NCI-H1694 treated with DMSO at 0.1 percent for 48 hours (cell line): ENCODE results near the gene ATG9B.

Source experiments
- DNase-seq: peaks from one replicate; lab custom pipeline; 2025; lab: John Stamatoyannopoulos, UW

Gene ATG9B

GRCh38 chr7:150999497-151000230, 24.6 kb downstream of the ATG9B start:
- no peak for DNase-seq

DNA sequence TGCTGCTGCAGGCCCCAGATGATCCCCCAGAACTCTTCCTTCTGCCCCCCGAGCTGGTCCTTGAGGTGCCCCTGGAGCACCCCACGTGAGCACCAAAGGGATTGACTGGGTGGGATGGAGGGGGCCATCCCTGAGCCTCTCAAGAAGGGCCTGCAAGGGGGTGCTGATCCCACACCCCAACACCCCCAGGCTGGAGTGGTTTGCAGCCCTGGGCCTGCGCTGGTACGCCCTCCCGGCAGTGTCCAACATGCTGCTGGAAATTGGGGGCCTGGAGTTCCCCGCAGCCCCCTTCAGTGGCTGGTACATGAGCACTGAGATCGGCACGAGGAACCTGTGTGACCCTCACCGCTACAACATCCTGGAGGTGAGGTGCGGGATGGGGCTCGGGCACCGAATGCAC, 25.3 kb downstream of the ATG9B start:
- DNase-seq, result no peak

DNA sequence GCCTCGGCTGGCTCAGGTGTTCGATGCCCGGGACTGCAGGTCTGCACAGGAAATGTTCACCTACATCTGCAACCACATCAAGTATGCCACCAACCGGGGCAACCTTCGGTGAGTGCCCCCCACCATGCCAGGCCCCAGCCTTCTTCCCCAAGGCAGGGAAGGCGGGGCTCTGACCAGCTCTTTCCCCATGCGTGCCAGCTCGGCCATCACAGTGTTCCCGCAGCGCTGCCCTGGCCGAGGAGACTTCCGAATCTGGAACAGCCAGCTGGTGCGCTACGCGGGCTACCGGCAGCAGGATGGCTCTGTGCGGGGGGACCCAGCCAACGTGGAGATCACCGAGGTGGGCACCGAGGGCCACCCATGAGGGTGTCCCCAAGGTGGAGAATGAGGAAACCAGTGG, 26.0 kb downstream of the ATG9B start:
- no peak for DNase-seq

GRCh38 chr7:150997817-150998216, 26.5 kb downstream of the ATG9B start:
- no peak for DNase-seq

- DNase-seq, result no peak
These were observed 27.2 kb downstream of the ATG9B start for GRCh38 chr7:150997075-150997511.

DNA sequence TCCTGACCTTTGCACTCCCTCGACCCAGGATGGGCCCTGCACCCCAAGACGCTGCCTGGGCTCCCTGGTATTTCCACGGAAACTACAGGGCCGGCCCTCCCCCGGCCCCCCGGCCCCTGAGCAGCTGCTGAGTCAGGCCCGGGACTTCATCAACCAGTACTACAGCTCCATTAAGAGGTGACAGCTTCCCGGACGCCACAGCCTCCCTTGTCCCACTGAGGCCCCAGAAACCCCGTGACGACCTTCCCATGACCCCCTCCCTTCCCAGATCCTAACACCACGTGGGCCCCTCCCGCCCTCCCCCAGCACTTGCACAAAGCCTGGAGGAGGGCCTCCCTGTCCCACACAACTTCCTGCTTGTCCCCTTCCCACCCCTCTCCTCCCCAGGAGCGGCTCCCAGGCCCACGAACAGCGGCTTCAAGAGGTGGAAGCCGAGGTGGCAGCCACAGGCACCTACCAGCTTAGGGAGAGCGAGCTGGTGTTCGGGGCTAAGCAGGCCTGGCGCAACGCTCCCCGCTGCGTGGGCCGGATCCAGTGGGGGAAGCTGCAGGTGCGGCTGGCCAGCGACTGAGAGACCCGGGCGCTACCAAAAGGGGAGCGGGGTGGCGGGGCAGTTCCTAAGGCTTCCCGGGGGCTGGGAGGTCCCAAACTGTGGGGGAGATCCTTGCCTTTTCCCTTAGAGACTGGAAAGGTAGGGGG, 27.8 kb downstream of the ATG9B start:
- DNase-seq, result no peak

DNA sequence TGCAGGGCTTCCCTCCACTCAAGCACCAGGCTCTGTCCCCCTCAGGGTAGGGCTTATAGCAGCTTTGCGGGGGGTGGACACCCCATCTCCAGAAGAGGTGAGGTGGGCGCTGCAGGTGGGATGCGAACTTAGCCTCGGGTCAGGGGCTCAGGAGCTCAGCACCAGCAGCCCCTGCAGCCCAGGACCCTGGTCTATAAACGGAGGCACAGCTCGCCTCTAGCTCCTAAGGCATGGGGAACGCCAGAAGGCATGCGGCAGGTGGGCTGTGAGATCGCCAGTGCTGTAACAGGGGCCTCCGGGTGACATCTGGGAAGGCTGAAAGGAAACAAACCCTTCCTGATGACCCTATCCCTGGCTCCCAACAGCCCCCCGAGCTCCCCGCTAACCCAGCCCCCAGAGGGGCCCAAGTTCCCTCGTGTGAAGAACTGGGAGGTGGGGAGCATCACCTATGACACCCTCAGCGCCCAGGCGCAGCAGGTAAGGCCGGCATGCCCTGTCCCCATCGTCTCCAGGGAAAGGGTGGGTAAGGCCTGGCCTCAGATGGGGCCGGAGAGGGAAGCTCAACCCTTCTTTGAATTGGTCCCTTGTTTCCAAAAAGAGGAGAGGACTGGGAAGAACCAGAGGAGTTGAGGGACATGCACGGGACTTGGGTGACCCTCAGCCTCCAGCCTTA, 29.3 kb downstream of the ATG9B start:
- no peak for DNase-seq

- no peak for DNase-seq
These were observed 30.0 kb downstream of the ATG9B start for GRCh38 chr7:150994141-150994837.

DNA sequence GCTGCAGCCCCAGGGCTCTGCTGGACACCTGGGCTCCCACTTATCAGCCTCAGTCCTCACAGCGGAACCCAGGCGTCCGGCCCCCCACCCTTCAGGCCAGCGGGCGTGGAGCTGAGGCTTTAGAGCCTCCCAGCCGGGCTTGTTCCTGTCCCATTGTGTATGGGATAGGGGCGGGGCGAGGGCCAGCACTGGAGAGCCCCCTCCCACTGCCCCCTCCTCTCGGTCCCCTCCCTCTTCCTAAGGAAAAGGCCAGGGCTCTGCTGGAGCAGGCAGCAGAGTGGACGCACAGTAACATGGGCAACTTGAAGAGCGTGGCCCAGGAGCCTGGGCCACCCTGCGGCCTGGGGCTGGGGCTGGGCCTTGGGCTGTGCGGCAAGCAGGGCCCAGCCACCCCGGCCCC, 30.8 kb downstream of the ATG9B start:
- DNase-seq, result no peak

- DNase-seq, result no peak
These were observed 31.4 kb downstream of the ATG9B start for GRCh38 chr7:150992833-150993302.

- no peak for DNase-seq
These were observed 32.1 kb downstream of the ATG9B start for GRCh38 chr7:150992051-150992640.

- no peak for DNase-seq
These were observed 33.7 kb downstream of the ATG9B start, which contains the start of gene NOS3 for GRCh38 chr7:150990416-150991186. Gene NOS3, plus strand, starts transcription at chr7:150991017. Its CDS starts 2,787 bp downstream, at chr7:150993804.

DNA sequence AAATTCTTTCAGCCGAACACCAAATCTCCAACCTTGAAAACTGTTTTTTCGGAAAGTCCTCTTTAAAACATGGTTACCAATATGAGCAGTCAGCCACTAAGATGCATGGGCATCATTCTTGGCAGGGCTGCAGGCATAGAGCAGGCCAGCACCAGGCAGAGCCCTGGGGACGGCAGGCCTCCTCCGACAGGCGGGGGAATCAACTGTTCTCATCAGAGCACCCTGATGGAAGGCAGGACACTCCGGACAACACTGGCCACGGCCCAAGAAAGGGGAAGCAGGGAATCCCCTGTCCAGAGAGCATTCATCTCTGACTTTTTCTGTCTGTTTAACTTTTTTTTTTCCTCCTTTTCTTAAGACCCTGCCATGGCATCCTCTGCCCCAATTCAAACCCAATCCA, 34.8 kb downstream of the ATG9B start:
- no peak for DNase-seq

DNA sequence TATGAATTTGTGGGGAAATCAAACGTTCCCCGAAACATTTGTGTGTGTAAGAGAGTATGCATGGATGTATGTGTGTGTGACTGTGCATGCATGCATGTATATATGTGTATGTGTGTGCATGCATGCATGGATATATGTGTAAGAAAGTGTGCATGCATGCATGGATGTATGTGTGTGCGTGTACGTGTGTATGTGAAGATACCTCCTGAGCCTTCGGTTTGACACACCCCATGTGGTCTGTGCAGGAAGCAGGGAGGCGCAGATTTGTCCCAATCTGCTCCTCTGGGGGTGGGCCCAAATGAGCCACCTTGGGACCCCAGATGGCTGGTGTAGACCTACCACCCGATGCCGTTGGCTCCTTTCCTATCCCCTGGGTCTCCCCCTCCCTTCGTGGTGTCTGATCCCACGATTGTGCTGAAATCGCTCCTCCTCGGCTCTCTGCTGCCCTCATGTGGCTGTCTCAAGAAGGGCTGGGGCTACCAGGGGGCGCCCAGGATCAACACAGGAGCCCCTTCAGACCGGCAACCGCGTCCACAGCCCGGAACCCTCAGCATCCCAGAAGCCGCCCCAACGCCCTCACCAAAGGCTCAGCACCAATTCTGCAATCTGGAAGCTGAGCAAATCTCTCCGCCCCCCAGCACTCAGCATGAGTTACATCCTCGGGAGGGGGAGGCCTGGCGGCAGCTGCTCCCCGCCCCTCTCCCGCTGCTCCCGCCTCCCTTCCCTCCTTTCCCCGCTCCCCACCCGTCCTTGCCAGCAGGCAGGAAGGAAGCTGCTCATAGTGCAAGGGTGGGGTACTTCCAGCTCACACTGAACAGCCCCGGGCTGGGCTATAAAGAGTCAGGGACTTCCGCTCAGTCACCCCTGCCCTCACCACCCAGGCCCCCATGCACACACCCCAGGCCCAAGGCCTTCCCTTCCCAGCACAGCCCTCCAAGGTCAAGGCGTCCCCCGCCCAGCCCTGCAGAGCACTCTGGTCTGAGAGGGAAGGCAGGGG, 35.8 kb downstream of the ATG9B start:
- peak; percentile 94 for DNase-seq

DNA sequence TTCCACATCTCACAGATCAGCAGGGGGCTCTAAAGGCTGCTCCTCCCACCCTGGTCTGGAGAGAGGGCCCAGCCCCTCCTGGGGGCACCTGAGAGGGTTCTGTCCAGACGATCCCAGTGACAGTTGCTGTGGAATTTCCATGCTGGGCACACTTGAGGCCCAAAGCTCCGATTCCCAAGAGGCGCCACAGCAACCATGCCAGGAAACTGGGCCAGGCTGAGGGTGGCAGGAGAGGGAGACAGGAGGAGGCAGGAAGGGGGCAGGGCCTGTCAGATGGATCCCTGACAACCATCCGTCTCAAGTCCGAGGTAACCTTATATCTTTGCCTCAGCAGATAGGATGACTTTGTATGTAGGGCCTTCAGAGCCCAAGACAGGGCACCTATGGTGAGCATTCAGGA, 37.7 kb downstream of the ATG9B start:
- no peak for DNase-seq

GRCh38 chr7:150986099-150986512, 38.2 kb downstream of the ATG9B start:
- peak; percentile 82 for DNase-seq

DNA sequence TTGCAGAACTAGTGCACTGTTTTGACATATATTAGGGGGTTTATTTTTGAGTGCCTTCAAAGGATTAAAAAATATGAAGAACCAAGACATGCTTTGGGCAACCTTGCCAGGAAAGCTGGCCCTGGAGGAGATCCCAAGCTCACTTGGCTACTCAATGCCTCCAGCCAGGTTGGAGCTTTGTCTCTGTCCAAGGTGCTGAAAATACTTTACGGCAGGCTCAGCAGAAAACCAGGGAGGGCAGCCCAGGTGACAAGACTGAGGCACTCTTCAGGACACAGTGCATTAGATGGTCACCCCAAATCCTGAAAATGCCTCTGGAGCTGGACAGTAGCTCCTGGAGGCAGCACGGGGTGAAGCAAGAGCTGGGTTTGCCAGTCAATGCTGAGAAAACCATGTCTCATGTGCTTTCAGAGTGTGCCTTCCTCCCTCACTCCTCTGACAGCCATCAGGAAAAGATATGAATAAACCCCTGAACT, 40.4 kb downstream of the ATG9B start:
- DNase-seq, result no peak

DNA sequence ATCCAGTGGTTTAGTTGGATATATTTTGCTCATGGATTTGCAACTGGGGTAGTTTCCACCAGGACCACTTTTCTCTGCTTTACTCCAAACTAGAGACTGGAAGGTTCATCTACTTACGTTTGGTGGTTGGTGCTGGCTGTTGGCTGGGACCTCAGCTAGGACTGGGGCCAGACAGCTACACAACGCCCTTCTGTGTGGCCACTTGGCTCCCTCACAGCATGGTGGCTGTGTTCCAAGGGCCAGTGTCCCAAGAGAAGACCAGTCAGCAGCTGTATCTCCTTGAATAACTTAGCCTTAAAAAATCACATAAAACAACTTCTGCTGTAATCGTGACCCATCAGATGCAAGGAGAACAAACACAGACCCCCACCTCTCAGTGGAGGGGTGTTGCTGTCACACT, 41.9 kb downstream of the ATG9B start:
- no peak for DNase-seq

DNA sequence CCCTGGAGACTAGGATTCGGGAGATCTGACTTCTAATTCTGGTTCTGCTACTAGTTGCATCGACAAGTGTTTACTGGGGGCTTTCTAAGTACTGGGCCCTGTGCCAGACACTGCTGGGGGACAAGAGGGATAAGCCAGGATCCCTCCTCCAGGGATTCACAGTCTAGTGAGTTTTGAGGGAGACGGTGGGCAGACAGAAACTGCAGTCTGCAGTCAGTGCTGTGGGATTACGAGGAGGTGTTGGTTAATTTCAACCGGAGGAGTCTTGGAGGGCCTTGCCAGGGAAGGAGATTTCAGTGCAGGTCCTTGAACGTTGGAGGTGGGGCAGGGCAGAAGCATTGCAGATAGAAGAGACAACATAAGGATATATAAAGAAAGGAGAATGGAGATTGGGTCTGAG, 42.6 kb downstream of the ATG9B start:
- DNase-seq, result no peak

GRCh38 chr7:150980663-150981062, 43.6 kb downstream of the ATG9B start:
- DNase-seq, result peak; percentile 56
